HG03378 (cell line): ENCODE results near the gene SP7.

Source experiments
- ATAC-seq: cut with Tn5 transposase; IDR thresholded peaks from one replicate; pipeline ENCODE4 v1.9.1; 2021; ENCODE audit warnings: mild to moderate bottlenecking, moderate library complexity; ENCODE audit not compliant: unreplicated experiment

SP7 gene

DNA sequence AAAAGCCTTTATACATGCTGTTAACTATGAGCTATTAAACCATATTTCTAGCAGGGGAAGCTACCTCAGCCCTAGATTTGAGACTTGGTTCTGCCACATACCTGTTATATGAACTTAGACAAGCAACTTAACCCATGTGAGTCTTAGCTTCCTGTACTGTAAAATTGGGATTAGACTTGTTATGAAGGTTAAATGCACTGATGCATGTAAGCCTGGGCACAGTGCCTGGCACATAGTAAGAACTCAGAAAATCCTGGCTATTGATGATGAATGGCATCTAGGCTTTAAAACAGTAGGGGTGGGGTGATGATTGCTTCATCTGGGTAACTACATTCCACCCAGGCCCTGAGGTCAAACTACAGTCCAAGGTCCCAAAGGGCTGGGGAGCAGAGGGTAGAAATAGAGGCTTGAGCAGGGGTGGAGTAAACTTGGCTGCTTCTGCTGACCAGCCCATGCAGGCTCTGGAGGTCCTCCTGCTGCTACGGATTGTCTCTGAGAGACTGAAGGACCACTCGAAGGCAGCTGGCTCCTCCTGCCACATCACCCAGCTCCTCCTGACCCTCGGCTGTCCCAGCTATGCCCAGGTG, 56.8 kb downstream of the SP7 start:
- ATAC-seq, result no peak

DNA sequence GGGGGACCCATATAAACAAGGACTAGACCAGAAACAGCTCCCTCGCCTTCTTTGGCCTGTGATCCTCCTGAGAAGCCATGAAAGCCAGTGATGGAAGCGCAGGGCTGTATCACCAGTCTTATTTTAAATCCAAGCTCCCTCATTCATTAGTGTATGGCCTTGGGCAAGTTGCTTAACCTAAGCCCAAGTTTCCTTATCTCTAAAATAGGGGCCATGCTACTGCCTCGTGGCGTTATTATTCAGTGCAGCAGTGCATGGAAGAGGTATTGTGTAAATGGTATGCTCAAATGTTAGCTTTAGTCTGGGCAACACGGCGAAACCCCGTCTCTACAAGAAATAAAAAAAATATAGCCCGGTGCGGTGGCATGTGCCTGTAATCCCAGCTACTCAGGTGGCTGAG, 58.2 kb downstream of the SP7 start:
- no peak for ATAC-seq
